Panc1 (cell line): Measurements from ENCODE around the gene PRSS33.

Experiments used
- POLR2AphosphoS5 ChIP-seq: IDR thresholded peaks from 2 replicates; pipeline ENCODE4 v1.6.1; 2012; ENCODE audit warnings: mild to moderate bottlenecking, low read depth, low read length, moderate library complexity
- TF ChIP-seq, protein P1 (sequence below): fragments of 450-650 bp; IDR thresholded peaks from 2 replicates; pipeline ENCODE4 v1.5.1; 2017; ENCODE audit warnings: mild to moderate bottlenecking

GRCh38 chr16:2775131-2775716 is 12.1 kb downstream of the PRSS33 start:
- TF ChIP-seq, protein P1, sequence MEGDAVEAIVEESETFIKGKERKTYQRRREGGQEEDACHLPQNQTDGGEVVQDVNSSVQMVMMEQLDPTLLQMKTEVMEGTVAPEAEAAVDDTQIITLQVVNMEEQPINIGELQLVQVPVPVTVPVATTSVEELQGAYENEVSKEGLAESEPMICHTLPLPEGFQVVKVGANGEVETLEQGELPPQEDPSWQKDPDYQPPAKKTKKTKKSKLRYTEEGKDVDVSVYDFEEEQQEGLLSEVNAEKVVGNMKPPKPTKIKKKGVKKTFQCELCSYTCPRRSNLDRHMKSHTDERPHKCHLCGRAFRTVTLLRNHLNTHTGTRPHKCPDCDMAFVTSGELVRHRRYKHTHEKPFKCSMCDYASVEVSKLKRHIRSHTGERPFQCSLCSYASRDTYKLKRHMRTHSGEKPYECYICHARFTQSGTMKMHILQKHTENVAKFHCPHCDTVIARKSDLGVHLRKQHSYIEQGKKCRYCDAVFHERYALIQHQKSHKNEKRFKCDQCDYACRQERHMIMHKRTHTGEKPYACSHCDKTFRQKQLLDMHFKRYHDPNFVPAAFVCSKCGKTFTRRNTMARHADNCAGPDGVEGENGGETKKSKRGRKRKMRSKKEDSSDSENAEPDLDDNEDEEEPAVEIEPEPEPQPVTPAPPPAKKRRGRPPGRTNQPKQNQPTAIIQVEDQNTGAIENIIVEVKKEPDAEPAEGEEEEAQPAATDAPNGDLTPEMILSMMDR = no peak
- no peak for TF ChIP-seq POLR2AphosphoS5
